Pulmonary artery endothelial cell (primary cell): Measurements from ENCODE around the gene CENATAC. TPM values are rescaled to one million over a fixed set of nuclear protein-coding genes. Genes with fewer than 3 reads are reported as not detected.
A peak's percentile ranks its signal among the peaks of the same experiment; 100 is the strongest.
"Not testable (repeated sequence)": the region's sequence is repeated elsewhere in the genome, so short reads cannot be mapped to it uniquely, and the experiment has no call there.

Source experiments
- DNase-seq: peaks from one replicate; pipeline ENCODE4 v3.0.0-alpha.2; 2011; ENCODE audit warnings: low read depth, low spot score
- total RNA-seq: library from RNA; depleted of rRNA; stranded (reverse); fragments of >200 nt; gene quantifications from 2 replicates; pipeline ENCODE4 v1.2.3, GENCODE V29; 2014

Gene CENATAC
- total RNA-seq, 1 donor from 2014 or later: 11.6 TPM

- no peak for DNase-seq
Observed at GRCh38 chr11:119051440-119052162, 53.7 kb downstream of the CENATAC start.

- DNase-seq: no peak
Observed at GRCh38 chr11:119052163-119052814, 54.4 kb downstream of the CENATAC start.

GRCh38 chr11:119054418-119054817 lies 56.5 kb downstream of the CENATAC start:
- DNase-seq: no peak

GRCh38 chr11:119055901-119056300 lies 58.0 kb downstream of the CENATAC start:
- DNase-seq: no peak

GRCh38 chr11:119056421-119056999 lies 58.6 kb downstream of the CENATAC start:
- no peak for DNase-seq

- peak; percentile 87 for DNase-seq
Observed at GRCh38 chr11:119057000-119057769, 59.2 kb downstream of the CENATAC start, which contains the start of gene HYOU1. Gene HYOU1, minus strand, starts transcription at chr11:119057205. Its CDS starts 1,045 bp downstream, at chr11:119056160.

- DNase-seq: not testable (repeated sequence)
Observed at GRCh38 chr11:119059128-119059527, 61.2 kb downstream of the CENATAC start.

- DNase-seq: no peak
Observed at GRCh38 chr11:119061256-119061655, 63.3 kb downstream of the CENATAC start.

- DNase-seq: no peak
Observed at GRCh38 chr11:119062779-119063178, 64.8 kb downstream of the CENATAC start.

GRCh38 chr11:119065369-119065768 lies 67.4 kb downstream of the CENATAC start:
- DNase-seq: no peak

Other genes starting within 250 kb of the CENATAC start
- 127 and 174 TPM in 2 replicates for gene DDX6, start 207.0 kb upstream of the CENATAC start, total RNA-seq
- gene CXCR5, start 114.2 kb upstream of the CENATAC start, total RNA-seq: not detected in 2 replicates
- 8.3 and 9.1 TPM in 2 replicates for gene BCL9L, start 72.2 kb upstream of the CENATAC start, total RNA-seq
- not detected in 2 replicates for gene UPK2, start 41.8 kb upstream of the CENATAC start, total RNA-seq
- not detected in 2 replicates for gene FOXR1, start 26.4 kb upstream of the CENATAC start, total RNA-seq
- 629 and 746 TPM in 2 replicates for gene RPS25, start 20.2 kb downstream of the CENATAC start, total RNA-seq
- 64.5 and 119 TPM in 2 replicates for gene TRAPPC4, start 20.6 kb downstream of the CENATAC start, total RNA-seq
- gene SLC37A4, start 32.7 kb downstream of the CENATAC start, total RNA-seq: 15.2 and 15.4 TPM in 2 replicates
- gene HYOU1, start 59.1 kb downstream of the CENATAC start, total RNA-seq: 174 and 354 TPM in 2 replicates
- gene VPS11, start 69.7 kb downstream of the CENATAC start, total RNA-seq: 21.5 and 27.4 TPM in 2 replicates
- gene HMBS, start 86.7 kb downstream of the CENATAC start, total RNA-seq: 7.8 and 11.0 TPM in 2 replicates
- gene DPAGT1, start 103.7 kb downstream of the CENATAC start, total RNA-seq: 14.4 and 32.7 TPM in 2 replicates
- gene C2CD2L, start 109.2 kb downstream of the CENATAC start, total RNA-seq: 2.0 and 4.5 TPM in 2 replicates
- gene HINFP, start 123.4 kb downstream of the CENATAC start, total RNA-seq: 15.4 and 17.7 TPM in 2 replicates
- gene ABCG4, start 150.9 kb downstream of the CENATAC start, total RNA-seq: 0.20 and 0.35 TPM in 2 replicates
- gene NLRX1, start 170.6 kb downstream of the CENATAC start, total RNA-seq: 10.9 and 15.5 TPM in 2 replicates
- gene NHERF4, start 187.3 kb downstream of the CENATAC start, total RNA-seq: 0.13 TPM in 1 of 2 replicates, not detected in the other
- gene CBL, start 208.2 kb downstream of the CENATAC start, total RNA-seq: 11.9 and 14.8 TPM in 2 replicates